HepG2 (cell line): ENCODE measurements around the gene TRMU. TPM values are rescaled to one million over a fixed set of nuclear protein-coding genes. Genes with fewer than 3 reads are reported as not detected.
A peak's percentile ranks its signal among the peaks of the same experiment; 100 is the strongest.

Source experiments
- ATF4 ChIP-seq, 2 experiments: fragments of 450-650 bp in 1 of 2; sonication (generic) in 1 of 2; formaldehyde crosslinking; IDR thresholded peaks; 2 replicates each; pipeline versions ENCODE4 v1.5.0 to v1.8.0; 2020 to 2022; ENCODE audit warnings: mild to moderate bottlenecking in 1 of 2, missing genetic modification reagents in 1 of 2
- CBX5 ChIP-seq: sonication (generic); formaldehyde crosslinking; IDR thresholded peaks from 2 replicates; pipeline ENCODE4 v1.4.0; 2020; ENCODE audit warnings: missing genetic modification reagents, borderline replicate concordance
- CEBPZ ChIP-seq: IDR thresholded peaks from 2 replicates; pipeline ENCODE4 v1.6.1; 2012; ENCODE audit warnings: low read length, improper control_type of control experiment
- HOXA9 ChIP-seq: sonication (generic); formaldehyde crosslinking; IDR thresholded peaks from 2 replicates; pipeline ENCODE4 v1.8.1; 2022; ENCODE audit warnings: missing genetic modification reagents, mild to moderate bottlenecking, moderate library complexity, borderline replicate concordance
- KLF13 ChIP-seq: sonication (generic); formaldehyde crosslinking; IDR thresholded peaks from 2 replicates; pipeline ENCODE4 v1.4.0; 2020; ENCODE audit warnings: mild to moderate bottlenecking, missing genetic modification reagents
- RFXAP ChIP-seq: sonication (generic); formaldehyde crosslinking; IDR thresholded peaks from 2 replicates; pipeline ENCODE4 v1.4.0; 2020; ENCODE audit warnings: missing genetic modification reagents, borderline replicate concordance
- SAP130 ChIP-seq: IDR thresholded peaks from 2 replicates; pipeline ENCODE4 v1.6.1; 2016; ENCODE audit warnings: low read depth
- SPEN ChIP-seq: sonication (generic); formaldehyde crosslinking; IDR thresholded peaks from 2 replicates; pipeline ENCODE4 v1.5.1; 2020; ENCODE audit warnings: low read depth, mild to moderate bottlenecking, missing genetic modification reagents
- SUZ12 ChIP-seq: fragments of 150-350 bp; IDR thresholded peaks from 2 replicates; pipeline ENCODE4 v1.6.1; 2014; ENCODE audit warnings: low read depth, low read length
- ZNF331 ChIP-seq: sonication (generic); formaldehyde crosslinking; IDR thresholded peaks from 2 replicates; pipeline ENCODE4 v1.4.0; 2020; ENCODE audit warnings: missing genetic modification reagents
- ZNF530 ChIP-seq: sonication (generic); formaldehyde crosslinking; IDR thresholded peaks from 2 replicates; pipeline ENCODE4 v1.5.0; 2020; ENCODE audit warnings: low read depth, mild to moderate bottlenecking, missing genetic modification reagents
- ZNF569 ChIP-seq: sonication (generic); formaldehyde crosslinking; IDR thresholded peaks from 2 replicates; pipeline ENCODE4 v1.5.0; 2020; ENCODE audit warnings: mild to moderate bottlenecking, missing genetic modification reagents, moderate library complexity, borderline replicate concordance
- polyA plus RNA-seq, 8 experiments: library from polyadenylated mRNA; depleted of rRNA in 3 of 8; stranded (reverse) in 7 of 8; unstranded in 1 of 8; fragments of >200 nt; fragmentation: Illumina TruSeq in 4 of 8; extraction: Trizol in 4 of 8; gene quantifications; 2 replicates each; pipeline versions ENCODE4 v1.2.1 to v1.2.3, GENCODE V29; 2011 to 2016; ENCODE audit warnings: low read depth in 4 of 8, missing spikeins in 1 of 8, mixed read lengths in 1 of 8; ENCODE audit not compliant: insufficient read depth in 1 of 8
- total RNA-seq, 5 experiments: library from RNA; depleted of rRNA; stranded (reverse); fragments of >200 nt; fragmentation: Illumina TruSeq; extraction: Trizol; gene quantifications; 2 replicates each; pipeline ENCODE4 v1.2.3, GENCODE V29; 2016; ENCODE audit warnings: low read depth in 1 of 5
- TF ChIP-seq, protein P1 (sequence below): sonication (generic); formaldehyde crosslinking; IDR thresholded peaks from 2 replicates; pipeline ENCODE4 v1.8.1; 2023; ENCODE audit warnings: mild to moderate bottlenecking, missing genetic modification reagents

The TRMU gene
- total and polyA plus RNA-seq, 2 of the 13 experiments (the other 11 are each of a cell fraction or from before 2014, with no cell fraction given): 31.0 to 50.2 TPM

GRCh38 chr22:46296257-46297150 lies 39.0 kb upstream of the TRMU start, which contains the start of gene GTSE1 (continued):
- TF ChIP-seq KLF13 (no peak), ZNF530 (CRISPR knock-in tag) (no peak), CBX5 (CRISPR knock-in tag) (no peak; the same call in 1 of the 2 replicates), ZNF331 (CRISPR knock-in tag) (no peak), SUZ12 (peak; percentile 46; the same call in 1 of the 2 replicates), CEBPZ (no peak), ZNF569 (no peak), RFXAP (peak; percentile 68; the same call in 1 of the 2 replicates), SPEN (CRISPR knock-in tag) (peak; percentile 72), HOXA9 (CRISPR knock-in tag) (peak; percentile 98), ATF4 (CRISPR knock-in tag; IDR thresholded peaks at IDR 0.05) (peak in 1 of 2 experiments; percentile 93; a peak in 2 of 4 replicates), SAP130 (CRISPR knock-in tag) (peak; percentile 99)
- TF ChIP-seq, protein P1, sequence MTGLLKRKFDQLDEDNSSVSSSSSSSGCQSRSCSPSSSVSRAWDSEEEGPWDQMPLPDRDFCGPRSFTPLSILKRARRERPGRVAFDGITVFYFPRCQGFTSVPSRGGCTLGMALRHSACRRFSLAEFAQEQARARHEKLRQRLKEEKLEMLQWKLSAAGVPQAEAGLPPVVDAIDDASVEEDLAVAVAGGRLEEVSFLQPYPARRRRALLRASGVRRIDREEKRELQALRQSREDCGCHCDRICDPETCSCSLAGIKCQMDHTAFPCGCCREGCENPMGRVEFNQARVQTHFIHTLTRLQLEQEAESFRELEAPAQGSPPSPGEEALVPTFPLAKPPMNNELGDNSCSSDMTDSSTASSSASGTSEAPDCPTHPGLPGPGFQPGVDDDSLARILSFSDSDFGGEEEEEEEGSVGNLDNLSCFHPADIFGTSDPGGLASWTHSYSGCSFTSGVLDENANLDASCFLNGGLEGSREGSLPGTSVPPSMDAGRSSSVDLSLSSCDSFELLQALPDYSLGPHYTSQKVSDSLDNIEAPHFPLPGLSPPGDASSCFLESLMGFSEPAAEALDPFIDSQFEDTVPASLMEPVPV (CRISPR knock-in tag): peak; percentile 99
